Activated naive CD4-positive, alpha-beta T cell treated with anti-CD3 and anti-CD28 coated beads, Interleukin-2, amount 50 U/mL, for 72 hours (primary cell): ENCODE measurements around the gene MTERF1. TPM values are rescaled to one million over a fixed set of nuclear protein-coding genes. Genes with fewer than 3 reads are reported as not detected.
"Not testable (repeated sequence)": the region's sequence is repeated elsewhere in the genome, so short reads cannot be mapped to it uniquely, and the experiment has no call there.

ENCODE experiments used
- ATAC-seq, 2 donors: fragments of 150-1000 bp; cut with Tn5 transposase; 2 replicates each; pipeline ENCODE4 v1.10.0; 2021; ENCODE audit warnings: mild to moderate bottlenecking in 2 of 2, moderate library complexity in 2 of 2
- DNase-seq, 2 donors: peaks; one replicate each; pipeline ENCODE4 v3.0.0; 2021 to 2022; ENCODE audit warnings: low spot score in 2 of 2
- H3K27ac Mint-ChIP-seq, 2 donors: one replicate each; pipeline ENCODE4 v1.8.0; 2022; ENCODE audit warnings: mild to moderate bottlenecking in 2 of 2, mixed read lengths in 2 of 2
- H3K36me3 Mint-ChIP-seq, 2 donors: one replicate each; pipeline ENCODE4 v1.8.0; 2022; ENCODE audit warnings: mixed read lengths in 2 of 2
- H3K9me3 Mint-ChIP-seq, 2 donors: one replicate each; pipeline ENCODE4 v1.8.0; 2022; ENCODE audit warnings: mixed read lengths in 2 of 2
- total RNA-seq, 2 donors: library from RNA; stranded (reverse); gene quantifications; one replicate each; pipeline ENCODE4 v1.2.3, GENCODE V29; 2022

MTERF1 gene
- total RNA-seq, result 10 to 100 TPM; 18.3 to 23.2 TPM

- ATAC-seq (peak; percentile 99), DNase-seq (peak; percentile 92 to 93)
- no peaks in the 10 kb centered on the region for H3K9me3 Mint-ChIP-seq
- H3K36me3 Mint-ChIP-seq, result peaks cover 22 to 31% of the 10 kb centered on the region in 2 donors
- peak within 1 kb of the TSS; percentile 87 to 95 for H3K27ac Mint-ChIP-seq
Measured at GRCh38 chr7:91880413-91881241, at the start of gene MTERF1. Gene MTERF1 (minus strand): TSS chr7:91880702. CDS start chr7:91880083, 619 bp downstream.

DNA sequence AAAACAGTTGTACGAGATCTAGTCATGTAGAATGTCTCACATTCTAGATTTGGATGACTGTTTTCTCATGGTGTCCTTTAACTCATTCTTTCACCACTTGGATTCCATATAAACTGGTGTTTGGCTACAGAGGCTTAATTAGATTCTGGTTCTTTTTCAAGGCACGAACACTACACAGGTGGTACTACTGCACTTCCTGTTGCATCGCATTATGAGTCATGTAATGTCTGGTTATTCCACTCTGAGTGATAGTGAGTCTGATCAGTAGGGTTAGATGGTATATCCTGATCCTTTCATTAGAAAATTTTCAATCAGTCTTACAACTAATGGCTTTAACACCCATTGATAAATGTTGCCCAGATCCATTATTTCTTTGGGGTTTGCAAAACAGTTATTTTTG, 49.0 kb upstream of the MTERF1 start:
- H3K27ac Mint-ChIP-seq, result peak overlapping the region in 1 of 2 donors; percentile 77
- peak; percentile 62 to 95 for ATAC-seq

DNA sequence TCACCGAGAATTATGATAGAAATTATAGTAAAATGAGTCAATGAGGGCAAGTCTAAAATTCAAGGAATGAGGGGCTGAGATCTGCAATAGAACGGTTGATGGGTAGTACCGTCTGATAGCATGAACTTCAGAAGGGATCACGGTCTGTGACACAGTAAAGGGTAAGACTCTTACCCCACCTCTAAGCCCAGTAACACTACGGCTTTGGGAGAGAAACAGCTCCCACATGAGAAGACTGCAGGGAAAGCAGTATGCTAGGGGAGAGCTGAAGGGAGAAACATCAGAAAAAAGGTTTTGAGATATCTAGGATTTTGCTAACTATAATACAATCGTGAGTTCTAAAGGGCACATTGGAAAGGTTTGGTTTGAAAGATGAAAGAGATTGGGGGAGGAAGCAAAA, 47.4 kb upstream of the MTERF1 start:
- H3K27ac Mint-ChIP-seq, result no peak overlapping the region
- H3K36me3 Mint-ChIP-seq, result peaks cover 0 to 6% of the 10 kb centered on the region in 2 donors
- DNase-seq (no peak), ATAC-seq (no peak)
- no peaks in the 10 kb centered on the region for H3K9me3 Mint-ChIP-seq

More for the DNA sequence above, 49.0 kb upstream of the MTERF1 start:
- peaks cover 0 to 6% of the 10 kb centered on the region in 2 donors for H3K36me3 Mint-ChIP-seq
- H3K9me3 Mint-ChIP-seq, result no peaks in the 10 kb centered on the region
- no peak for DNase-seq

DNA sequence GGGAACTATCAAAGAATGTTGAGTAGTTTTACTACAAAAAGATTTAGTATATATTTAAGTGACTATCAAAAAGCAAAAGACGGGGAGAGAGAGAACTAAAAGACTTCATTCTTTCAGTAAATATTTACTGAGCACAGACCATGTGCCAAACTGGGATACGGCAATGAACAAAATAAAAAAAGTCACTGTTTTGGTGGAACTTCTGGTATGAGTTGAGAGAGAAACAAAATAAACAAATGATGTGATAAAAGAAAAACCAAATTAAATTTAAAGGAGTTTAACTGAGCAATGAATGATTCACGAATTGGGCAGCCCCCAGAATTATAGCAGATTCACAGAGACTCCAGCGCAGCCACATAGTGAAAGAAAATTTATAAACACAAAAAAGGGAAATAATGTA, 42.4 kb upstream of the MTERF1 start:
- Mint-ChIP-seq H3K9me3 (no peaks in the 10 kb centered on the region), H3K27ac (no peak overlapping the region), H3K36me3 (peaks cover 0 to 6% of the 10 kb centered on the region in 2 donors)
- ATAC-seq (no peak), DNase-seq (no peak)

DNA sequence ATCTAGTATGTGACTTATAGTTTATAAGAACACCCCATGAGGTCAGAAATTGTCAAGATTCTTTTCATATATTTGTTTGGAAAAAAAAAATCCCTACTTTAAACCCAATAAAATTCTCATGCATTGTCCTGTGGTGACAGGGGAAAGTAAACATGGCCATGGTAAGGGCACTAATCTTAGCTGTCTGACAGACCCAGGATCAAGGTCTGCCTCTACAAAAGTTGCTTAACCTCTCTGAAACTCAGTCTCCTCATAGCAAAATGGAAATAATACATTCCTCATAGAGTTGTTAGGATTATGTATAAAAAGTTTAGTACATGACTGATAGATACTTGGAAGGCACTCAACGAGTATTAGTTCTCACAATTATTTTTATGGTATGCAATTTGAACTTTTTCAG, 37.9 kb upstream of the MTERF1 start:
- Mint-ChIP-seq H3K36me3 (no peaks in the 10 kb centered on the region), H3K9me3 (no peaks in the 10 kb centered on the region), H3K27ac (no peak overlapping the region)
- ATAC-seq (no peak), DNase-seq (no peak)

- ATAC-seq (no peak), DNase-seq (no peak)
- no peak overlapping the region for H3K27ac Mint-ChIP-seq
- H3K36me3 Mint-ChIP-seq, result no peaks in the 10 kb centered on the region
- no peaks in the 10 kb centered on the region for H3K9me3 Mint-ChIP-seq
Measured at GRCh38 chr7:91916051-91916440, 35.5 kb upstream of the MTERF1 start.

GRCh38 chr7:91915401-91916050, 35.0 kb upstream of the MTERF1 start:
- DNase-seq (no peak), ATAC-seq (peak in 1 of 2 donors; percentile 58)
- H3K36me3 Mint-ChIP-seq, result no peaks in the 10 kb centered on the region
- no peaks in the 10 kb centered on the region for H3K9me3 Mint-ChIP-seq
- no peak overlapping the region for H3K27ac Mint-ChIP-seq

GRCh38 chr7:91913612-91914011, 33.1 kb upstream of the MTERF1 start:
- no peak for ATAC-seq
- H3K36me3 Mint-ChIP-seq, result no peaks in the 10 kb centered on the region
- no peak overlapping the region for H3K27ac Mint-ChIP-seq
- no peak for DNase-seq
- no peaks in the 10 kb centered on the region for H3K9me3 Mint-ChIP-seq

DNA sequence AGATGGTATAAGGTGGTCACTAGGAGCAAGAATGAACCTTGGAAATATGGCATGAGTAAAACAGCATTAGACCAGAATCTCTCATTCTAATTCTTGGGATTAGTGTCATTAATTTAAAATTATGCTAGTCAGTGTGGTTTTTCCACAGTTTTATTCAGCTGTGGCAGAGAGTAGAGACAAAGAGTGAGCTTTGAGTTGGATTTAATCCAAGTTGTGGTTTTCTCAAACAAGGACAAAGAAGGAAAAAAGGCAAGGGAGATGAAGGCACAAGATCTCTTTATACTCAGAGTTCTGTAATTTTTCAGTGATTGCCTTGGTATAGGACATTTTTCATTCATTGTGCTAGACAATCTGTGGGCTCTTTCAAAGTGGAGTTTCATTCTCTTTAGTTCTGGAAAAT, 32.0 kb upstream of the MTERF1 start:
- no peak for DNase-seq
- no peak overlapping the region for H3K27ac Mint-ChIP-seq
- ATAC-seq, result no peak
- H3K9me3 Mint-ChIP-seq, result no peaks in the 10 kb centered on the region
- H3K36me3 Mint-ChIP-seq, result no peaks in the 10 kb centered on the region

- Mint-ChIP-seq H3K36me3 (no peaks in the 10 kb centered on the region), H3K27ac (no peak overlapping the region), H3K9me3 (no peaks in the 10 kb centered on the region)
- ATAC-seq, result no peak
- DNase-seq, result no peak
Measured at GRCh38 chr7:91911121-91911520, 30.6 kb upstream of the MTERF1 start.

GRCh38 chr7:91910171-91910570, 29.7 kb upstream of the MTERF1 start:
- Mint-ChIP-seq H3K27ac (no peak overlapping the region), H3K9me3 (no peaks in the 10 kb centered on the region), H3K36me3 (no peaks in the 10 kb centered on the region)
- DNase-seq (no peak), ATAC-seq (no peak)

GRCh38 chr7:91899563-91899962, 19.1 kb upstream of the MTERF1 start:
- no peaks in the 10 kb centered on the region for H3K36me3 Mint-ChIP-seq
- DNase-seq (no peak), ATAC-seq (no peak)
- H3K9me3 Mint-ChIP-seq, result no peaks in the 10 kb centered on the region
- no peak overlapping the region for H3K27ac Mint-ChIP-seq

- no peaks in the 10 kb centered on the region for H3K36me3 Mint-ChIP-seq
- DNase-seq (no peak), ATAC-seq (no peak)
- H3K27ac Mint-ChIP-seq, result no peak overlapping the region
- H3K9me3 Mint-ChIP-seq, result no peaks in the 10 kb centered on the region
Measured at GRCh38 chr7:91898240-91898992, 17.9 kb upstream of the MTERF1 start.

DNA sequence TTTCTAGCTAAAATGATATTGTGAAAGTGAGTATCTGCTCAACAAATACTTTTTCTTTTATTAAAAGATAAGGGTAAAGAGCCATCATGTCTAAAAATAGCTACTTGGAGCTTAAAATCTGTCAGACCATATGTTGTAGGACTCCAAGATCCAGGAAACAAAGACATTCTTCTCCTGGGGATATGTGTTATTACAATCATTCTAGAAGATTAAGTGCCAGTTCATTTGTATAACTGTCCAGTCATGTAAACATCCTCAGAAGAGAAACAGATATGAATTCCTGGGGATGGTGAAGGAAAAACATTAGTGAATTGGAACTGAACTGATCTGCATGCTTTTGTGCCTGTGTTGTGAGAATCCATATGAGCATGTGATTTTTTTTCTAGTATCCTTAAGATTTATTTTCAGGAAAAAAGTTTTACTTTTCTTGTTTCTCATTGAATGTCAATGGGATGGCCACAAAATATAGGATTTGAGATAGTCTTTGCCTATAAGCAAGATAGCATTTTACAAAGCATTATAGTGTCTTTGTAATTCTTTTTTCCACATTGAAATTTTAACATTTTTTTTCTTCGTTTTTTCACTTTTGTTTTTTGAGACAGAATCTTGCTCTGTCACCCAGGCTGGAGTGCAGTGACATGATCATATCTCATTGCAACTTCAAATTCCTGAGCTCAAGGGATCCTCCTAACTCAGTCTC, 14.4 kb upstream of the MTERF1 start:
- ATAC-seq (no peak), DNase-seq (no peak)
- no peak overlapping the region for H3K27ac Mint-ChIP-seq
- no peaks in the 10 kb centered on the region for H3K36me3 Mint-ChIP-seq
- H3K9me3 Mint-ChIP-seq, result no peaks in the 10 kb centered on the region

GRCh38 chr7:91893699-91894098, 13.2 kb upstream of the MTERF1 start:
- not testable (repeated sequence) for ATAC-seq, DNase-seq, H3K9me3 Mint-ChIP-seq, H3K36me3 Mint-ChIP-seq
- H3K27ac Mint-ChIP-seq, result peak overlapping the region in 1 of 2 donors; percentile 33

- DNase-seq (no peak), ATAC-seq (no peak)
- H3K36me3 Mint-ChIP-seq, result no peaks in the 10 kb centered on the region
- no peaks in the 10 kb centered on the region for H3K9me3 Mint-ChIP-seq
- no peak overlapping the region for H3K27ac Mint-ChIP-seq
Measured at GRCh38 chr7:91892821-91893340, 12.4 kb upstream of the MTERF1 start.
